Activated CD4-positive, alpha-beta T cell treated with anti-CD3 and anti-CD28 coated beads, Interleukin-10, Interleukin-2, amounts not matched to agents 100 ng/mL and 50 ng/mL, durations not matched to agents 16 hours and 8 hours (primary cell): ENCODE results near the gene ASB4.

Experiments used
- DNase-seq: peaks from one replicate; pipeline ENCODE4 v3.0.0-alpha.2; 2020

ASB4 gene

DNA sequence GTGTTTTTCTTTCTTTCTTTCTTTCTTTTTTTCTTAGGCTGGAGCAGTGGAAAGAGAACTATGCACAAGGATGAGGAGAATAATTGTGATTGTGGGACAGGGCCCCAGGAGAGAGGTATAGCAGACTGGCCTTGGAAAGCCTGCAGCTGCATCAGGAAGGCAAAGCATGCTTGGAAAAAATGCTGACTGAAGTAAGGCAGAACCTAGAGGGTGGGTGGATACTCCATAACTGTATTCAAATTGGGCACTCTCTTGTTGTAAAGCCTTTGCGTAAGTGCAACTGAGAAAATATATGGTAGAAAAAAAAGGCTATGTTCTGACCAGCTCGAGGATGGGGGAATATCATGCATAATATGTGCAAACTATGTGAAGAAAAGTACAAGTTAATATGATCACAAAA lies 71.0 kb downstream of the ASB4 start:
- no peak for DNase-seq

DNA sequence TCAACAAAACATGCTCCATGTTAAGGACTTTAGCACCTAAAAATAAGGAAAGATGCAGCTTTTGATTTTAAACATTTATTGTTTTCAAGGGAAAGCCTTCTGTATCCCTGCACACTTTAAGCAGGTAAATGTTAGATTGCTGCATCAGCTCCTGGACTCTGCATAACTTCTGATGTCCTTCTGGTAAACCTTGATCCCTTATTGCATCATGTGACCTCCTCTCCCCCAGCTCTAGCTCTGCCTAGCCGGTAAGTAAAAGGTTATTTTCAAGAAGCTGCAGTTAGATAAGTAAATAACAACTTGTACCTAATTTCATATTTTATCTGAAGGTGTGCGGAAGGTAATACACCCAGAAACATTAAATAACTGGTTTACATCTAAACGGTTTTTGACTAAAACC lies 73.1 kb downstream of the ASB4 start:
- no peak for DNase-seq

DNA sequence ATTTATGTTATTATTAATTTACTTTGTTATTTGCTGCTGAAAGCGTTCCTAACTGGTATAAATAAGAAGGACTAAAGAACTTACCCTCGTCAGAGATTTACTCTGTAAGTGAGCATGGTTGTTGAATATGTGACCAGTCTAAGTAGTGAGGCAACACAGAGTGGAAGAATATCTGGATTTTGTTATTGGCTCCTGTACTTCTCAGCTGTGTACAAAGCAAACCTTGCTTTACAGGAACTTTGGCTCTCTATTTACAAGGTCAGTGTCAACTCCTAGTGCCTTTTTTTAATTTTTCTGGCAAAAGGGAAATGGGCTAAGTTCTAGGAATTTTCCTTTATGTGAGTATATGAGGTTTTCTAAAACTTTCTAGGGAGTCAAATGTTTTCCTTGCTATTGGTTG lies 74.9 kb downstream of the ASB4 start:
- DNase-seq, result no peak

DNA sequence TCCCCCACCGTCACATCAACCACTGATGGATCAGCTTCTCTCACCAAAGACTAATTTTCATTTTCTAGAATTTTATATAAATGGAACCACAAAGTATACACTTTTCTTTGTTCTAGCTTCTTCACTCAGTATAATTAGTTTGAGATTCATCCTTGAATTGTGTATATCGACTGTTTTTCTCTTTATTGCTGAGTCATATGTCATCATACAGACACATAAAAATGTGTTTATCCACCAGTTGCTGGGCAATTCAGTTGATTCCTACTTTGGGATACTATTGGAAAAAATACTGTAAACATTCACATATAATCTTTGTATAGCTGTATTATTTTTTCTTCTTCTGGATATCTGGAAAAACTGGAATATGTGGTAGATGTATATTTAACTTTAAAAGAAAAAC lies 84.0 kb downstream of the ASB4 start:
- DNase-seq, result no peak

DNA sequence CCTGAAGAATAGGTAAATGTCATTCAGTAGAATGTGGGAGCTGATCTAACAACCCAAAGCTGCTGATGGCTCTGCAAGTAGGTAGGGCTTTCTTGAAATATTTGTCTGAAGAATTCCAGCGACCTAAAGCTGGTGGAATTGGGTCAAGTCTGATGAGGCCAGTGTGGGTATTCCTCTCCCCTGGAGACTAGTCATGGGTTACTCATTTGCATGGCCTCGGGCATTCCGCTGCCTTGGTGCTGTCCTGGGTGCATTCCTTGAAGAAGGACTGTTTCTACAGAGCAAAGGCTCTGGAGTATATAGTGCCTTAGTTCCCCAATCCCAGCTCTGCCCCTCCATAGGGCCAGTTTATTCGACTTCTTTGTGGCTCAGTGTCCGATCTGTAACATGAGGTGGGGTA lies 91.4 kb downstream of the ASB4 start:
- no peak for DNase-seq

DNA sequence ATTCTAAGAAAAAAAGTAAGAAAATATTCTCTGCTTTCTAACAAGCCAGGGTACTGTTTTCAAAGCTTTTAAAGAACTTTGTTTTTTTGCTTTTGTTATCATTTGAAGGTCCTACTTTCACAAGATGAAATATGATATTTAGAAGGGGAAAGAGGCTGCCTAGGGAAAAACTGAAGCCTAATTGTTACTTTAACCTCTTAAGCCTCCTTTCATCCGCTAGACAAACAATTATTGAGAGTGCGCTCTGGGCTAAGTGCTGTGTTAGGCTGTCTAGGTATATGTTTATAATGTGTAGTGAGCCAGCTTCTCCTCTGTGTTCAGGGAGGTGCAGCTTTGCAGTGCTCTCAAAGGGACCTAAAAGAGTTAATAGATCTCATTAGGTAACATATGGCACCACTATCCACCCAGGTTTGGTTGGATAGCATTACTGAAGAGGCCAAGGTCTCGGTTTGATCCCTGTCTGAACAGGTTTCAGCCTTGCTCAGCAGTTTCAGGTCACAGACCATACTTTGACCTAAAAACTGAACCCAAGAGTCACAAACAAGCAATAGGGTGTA lies 92.6 kb downstream of the ASB4 start:
- no peak for DNase-seq

DNA sequence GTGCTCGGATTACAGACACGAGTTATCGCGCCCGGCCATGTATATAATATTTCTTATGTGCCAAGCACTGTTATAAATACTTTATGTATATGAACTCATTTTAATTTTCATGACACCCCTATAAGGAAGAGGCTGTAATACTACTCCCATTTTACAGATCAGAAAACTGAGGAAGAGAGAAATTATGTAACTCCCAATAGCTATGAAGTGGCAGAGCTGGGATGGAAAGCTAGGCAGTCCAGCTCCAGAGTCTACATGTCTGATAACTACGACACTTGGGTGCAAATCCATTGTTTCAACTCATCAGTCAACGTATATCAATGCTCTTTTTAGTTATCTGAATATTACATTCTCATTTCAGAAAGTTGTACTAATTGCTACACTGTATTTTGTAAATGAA lies 93.6 kb downstream of the ASB4 start:
- DNase-seq, result no peak

DNA sequence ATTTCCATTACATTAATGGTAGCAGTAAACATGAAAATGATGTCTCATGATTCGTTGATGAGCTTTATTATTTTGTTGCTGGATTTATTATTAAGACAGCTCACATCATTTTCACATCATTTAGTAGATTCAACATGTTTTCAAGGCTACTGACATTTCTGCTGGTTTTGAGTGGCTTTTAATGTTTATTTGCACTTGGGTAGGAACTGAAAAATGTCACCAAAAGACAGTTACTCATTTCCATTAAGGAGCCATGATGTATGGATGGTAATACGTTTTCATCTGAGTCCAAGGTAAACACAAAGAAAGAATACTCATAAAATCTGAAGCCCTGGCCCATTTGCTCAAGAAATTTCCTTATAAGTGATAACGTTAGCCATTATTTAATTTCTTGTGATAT lies 95.7 kb downstream of the ASB4 start:
- DNase-seq, result no peak

DNA sequence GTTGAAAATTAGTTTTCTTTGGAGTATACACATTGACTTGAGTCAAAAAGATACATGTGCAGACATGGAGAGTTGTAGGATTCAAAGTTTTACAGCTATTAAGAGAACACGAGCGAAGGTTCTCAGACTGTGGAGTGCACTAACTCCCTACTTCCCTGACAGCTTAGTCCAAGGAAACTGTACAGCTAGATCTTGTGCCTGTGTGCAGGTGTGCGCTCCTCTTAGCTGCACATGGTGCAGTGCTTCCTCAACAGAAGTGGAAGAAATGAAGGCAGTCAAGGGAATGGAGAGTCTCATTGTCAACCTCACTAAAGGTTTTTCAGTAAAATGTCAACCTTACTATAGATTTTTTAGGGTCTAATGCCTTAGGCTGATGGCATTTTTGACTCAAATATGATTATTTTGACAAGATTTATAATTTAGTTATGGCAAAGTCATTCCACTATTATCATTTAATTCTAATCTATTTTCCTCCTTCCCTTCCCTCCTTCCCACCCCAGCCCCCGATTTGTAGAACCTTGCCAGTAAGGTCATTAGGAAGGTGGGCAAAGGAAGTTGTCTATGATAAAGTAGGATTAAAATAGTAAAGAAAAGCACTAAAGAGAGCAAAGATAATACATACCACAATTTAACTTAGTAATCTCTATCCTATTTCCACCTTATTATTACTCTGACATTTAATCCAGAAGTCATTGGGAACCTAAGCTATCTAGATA lies 97.0 kb downstream of the ASB4 start:
- no peak for DNase-seq

DNA sequence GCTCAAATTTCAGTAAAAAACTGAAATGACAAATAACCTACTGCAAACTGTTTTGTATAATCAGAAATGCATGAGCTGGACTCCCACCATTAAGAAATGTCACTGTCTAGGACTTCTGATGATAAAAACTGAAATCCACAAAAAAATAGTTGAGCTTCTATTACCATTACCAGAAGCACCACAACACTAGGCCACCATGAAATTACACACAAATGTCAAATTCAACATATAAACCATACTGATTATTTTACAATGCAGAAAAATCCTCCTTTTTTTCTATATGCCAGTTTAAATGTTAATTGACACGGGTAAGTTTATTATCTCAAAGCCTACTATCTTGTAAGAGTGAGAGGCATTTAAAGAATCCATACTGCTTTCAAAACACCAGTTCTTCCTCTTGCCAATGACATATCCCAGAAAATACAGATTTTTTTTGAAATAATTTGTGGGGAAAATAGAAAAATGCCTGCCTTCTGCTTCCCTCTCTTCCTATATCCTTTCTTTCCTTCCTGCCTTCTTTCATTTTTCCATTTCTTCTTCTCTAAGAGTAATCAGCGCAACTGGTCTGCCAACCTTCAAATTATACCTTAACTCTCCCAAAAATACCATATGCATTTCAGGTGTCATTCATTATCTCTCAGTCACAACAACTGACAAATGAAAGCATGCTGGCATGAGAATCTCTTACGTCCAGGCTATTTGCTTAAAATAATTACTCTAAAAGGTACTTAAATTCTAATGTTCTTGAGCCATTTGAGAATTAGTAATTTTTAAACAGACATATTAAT lies 98.3 kb downstream of the ASB4 start:
- no peak for DNase-seq

DNA sequence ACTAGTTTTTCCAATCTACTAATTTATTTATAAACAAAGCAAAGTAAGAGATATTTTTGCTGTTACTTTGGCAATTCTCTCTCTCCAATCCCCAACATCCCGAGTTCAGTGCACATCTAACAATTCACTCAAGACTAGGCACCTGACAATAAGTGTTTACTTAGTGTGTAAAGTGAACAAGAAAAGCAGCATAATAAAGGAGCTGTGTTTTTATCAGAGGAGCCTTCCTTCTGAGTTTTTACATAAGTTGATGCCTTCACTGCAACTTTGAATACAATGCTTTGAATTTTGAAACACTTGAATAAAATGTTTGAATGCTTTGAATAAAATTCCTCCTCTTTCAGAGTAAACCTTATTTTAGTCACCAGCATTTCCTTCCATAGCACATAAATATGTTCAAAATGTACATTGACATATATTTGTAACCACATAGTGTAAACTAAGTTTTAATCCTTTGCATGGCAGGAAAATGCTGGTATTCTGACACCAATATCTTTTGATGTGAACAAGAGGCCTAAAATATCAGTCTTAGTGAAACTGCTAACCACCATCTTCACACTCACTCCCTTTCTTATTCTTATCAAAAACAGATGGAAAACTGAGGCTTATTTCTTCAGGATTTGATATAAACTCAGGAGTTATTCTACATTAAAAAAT lies 99.2 kb downstream of the ASB4 start:
- DNase-seq, result no peak

DNA sequence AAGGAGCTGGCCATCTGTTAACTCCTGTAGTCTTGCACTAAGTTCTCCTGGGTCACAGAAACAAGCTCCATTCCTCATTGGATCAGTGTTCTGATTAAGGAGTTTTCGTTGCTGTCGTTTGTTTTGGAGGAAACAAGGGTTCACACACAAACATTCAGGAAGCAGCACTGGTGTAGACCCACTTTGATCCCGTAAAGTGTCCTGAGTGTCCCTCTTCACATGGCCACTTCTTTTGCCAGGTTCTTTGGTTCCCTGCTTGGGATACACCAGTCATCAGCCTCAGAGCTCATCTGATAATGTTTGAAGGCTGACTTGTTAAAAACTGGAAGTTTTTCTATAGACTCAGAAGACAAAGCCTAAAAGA lies 99.7 kb downstream of the ASB4 start:
- no peak for DNase-seq

DNA sequence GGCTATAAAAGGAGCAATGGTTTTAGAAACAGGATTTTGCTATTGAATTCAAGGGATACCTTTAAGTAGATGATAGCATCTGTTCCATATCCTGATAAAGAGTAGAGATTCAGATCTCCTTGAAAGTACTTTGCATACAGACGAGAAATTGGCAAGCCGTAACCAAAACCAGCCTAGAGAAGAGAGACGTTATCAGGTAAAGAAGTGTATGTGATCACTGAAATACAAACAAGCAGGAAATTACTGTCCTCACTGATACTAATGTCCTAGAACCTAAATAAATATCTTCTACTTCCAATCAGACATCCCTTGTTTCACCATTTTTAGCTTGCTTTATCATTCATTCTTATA lies 101.2 kb downstream of the ASB4 start:
- no peak for DNase-seq

DNA sequence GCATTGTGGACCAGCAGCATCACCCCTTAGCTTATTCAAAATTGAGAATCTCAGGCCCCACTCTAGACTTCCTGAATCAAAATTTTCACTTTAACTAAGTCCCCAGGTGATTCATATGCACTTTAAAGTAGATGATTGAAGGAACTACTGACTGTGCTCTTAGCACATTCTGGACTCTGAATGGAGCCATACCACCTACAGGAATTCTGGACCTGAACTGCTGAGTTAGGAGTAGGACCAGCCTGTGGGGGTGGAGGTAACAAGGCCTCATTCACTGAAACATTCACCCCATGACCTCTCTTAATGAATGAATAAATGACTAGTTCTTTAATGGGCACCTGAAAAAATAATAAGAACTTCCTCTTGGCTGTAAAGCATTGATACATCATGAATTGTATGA lies 103.3 kb downstream of the ASB4 start:
- DNase-seq, result no peak

DNA sequence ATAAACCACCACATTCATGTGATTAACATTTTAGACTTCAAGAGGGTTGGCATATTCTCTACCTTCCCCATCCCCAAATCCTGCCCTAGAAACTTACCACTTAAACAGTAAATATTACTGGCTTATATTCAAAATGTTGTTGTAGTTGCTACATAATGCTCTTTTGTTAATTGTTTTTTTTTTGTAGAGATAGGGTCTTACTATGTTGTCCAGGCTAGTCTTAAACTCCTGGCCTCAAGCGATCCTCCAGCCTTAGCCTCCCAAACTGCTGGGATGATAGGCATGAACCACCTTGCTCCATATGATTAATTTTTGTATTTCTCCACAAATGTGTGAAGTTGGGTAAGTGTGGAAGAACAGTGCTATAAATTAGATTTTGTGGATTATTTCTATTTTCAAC lies 104.0 kb downstream of the ASB4 start:
- no peak for DNase-seq
